Activated CD4-positive, CD25-positive, alpha-beta regulatory T cell treated with anti-CD3 and anti-CD28 coated beads, Interleukin-2, amount 50 U/mL, for 72 hours (primary cell): Measurements from ENCODE around the gene PAFAH2.

Source experiments
- DNase-seq: peaks from one replicate; pipeline ENCODE4 v3.0.0; 2021

Gene PAFAH2

DNA sequence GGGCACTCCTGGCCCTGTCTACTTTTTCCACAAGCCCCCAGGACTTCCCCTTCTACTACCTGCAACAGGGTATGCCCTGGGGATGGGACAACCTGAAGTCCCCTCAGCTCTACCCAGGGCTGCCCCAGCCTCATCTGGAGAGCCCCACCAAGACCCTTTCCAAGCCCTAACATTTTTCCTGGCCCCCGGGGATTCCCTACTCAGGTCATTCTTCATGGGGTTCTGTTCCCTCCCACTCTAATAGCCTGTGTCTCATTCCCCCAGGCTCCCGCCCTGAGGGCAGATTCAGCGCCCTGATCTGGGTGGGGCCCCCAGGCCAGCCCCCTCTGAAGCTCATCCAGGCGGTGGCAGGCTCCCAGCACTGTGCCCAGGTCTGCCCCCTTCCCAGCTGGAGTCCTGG, 33.3 kb upstream of the PAFAH2 start:
- DNase-seq: no peak

DNA sequence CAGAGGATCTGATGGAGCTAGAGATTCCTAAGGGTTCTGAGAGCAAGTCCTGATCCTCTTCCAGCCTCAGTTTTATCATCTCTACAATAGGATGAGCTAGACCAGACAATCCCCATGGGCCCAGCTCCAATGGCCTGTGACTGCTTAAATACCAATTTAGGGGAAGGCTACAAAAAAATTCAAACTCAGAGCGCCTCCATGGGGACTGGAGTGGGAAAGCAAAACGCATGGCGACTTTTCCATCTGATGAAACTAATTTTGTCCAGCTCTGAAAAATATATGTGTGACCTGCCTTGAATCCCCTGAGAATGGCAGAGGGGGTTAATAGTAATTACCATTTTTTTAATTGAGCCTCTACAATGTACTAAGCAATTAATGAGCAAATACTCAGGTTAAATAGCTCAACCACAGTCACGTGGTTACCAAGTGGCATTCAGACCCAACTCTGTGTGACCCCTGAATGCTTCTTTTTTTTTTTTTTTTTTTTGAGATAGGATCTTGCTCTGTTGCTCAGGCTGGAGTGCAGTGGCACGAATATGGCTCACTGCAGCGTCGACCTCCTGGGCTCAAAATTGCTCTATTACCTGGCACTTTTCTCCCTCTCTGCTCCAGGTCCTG, 32.1 kb upstream of the PAFAH2 start:
- no peak for DNase-seq

DNA sequence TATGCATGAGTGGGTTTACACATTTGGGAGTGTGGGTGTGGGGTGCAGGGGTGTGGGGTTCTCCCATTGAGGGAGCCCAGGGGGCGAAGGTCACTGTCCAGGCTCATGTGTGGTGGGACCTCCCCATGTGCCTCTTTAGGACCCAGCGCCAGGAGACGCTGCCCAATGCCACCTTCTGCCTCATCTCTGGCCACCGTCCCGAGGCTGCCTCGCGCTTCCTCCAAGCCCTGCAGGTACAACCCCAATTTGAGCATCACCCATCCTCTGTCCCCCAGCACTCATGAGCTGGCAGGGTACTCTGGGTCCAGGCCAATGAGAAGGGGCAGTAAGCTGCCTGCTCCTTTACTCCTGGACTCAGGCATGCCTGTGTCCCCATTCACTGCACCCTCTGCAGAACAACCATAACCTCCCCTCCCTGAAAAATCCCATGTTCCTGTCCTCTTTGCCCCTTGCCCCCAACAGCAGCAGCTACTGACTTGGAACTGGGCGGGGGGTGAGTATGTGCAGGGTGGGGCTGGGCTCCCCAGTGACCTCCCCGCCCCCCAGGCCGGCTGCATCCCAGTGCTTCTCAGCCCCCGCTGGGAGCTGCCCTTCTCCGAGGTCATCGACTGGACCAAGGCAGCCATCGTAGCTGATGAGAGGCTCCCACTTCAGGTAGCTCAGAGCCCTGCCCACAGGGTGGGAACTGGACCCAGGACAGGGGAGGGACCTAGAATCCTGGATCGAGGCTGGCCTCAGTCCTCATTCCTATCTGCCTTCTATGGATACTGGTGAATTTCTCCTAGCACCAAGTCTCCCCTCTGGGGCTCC, 31.4 kb upstream of the PAFAH2 start:
- no peak for DNase-seq

DNA sequence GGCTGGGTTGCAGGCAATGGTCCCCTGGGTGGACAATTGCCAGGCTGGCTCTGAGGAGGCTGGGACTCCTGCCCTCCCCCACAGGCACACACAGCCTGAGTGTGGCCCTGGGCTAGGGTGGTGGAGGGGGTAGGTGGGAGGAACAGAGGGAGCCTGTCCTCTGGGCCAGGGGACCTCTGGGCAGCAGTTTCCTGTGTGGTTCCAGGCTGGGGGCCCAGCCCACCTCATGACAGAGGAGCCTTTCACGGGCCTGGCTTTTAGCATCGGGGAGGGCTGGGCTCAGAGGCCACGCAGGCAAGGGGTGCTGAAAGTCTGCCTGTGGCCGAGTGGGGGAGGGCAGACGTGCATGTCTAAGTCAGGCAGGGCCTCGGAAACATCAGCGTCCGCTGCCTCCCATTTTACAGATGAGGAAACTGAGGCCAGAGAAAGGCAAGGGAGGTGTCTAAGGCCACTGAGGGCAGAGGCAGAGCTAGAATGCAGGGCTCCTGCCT, 30.7 kb upstream of the PAFAH2 start:
- DNase-seq: no peak

DNA sequence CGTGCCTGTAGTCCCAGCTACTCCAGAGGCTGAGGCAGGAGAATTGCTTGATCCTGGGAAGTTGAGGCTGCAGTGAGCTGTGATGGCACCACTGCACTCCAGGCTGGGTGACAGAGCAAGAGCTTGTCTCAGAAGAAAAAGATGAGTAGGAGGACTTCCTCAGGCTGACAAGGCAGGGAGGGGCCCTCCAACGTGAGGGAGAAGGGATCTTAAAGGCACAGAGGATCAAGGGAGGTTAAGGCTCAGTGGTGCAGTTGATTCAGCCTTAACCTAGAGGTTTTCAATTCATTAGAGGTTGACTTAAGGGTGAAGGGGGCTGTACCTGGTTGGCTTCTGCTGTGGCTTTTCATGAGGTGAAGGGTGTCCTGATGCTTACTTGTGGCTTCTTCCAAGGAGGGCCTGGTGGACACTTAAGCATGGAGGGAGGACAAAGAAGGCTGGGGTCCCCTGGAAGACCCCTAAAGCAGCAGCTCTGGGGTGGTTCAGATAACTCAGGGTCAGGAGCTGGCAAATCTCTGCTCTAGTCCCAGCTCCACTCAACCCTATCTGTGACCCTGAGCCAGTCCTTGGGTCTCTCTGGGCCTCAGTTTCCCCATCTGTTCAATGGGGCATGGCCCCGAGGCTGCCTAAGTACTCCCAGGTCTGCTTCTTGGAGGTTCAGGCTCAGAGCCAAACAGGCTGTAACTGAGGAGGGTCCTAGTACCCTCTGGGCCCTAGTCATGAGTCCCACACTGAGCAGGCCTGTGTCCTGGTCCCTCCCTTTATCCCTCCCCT, 30.0 kb upstream of the PAFAH2 start:
- DNase-seq: no peak

DNA sequence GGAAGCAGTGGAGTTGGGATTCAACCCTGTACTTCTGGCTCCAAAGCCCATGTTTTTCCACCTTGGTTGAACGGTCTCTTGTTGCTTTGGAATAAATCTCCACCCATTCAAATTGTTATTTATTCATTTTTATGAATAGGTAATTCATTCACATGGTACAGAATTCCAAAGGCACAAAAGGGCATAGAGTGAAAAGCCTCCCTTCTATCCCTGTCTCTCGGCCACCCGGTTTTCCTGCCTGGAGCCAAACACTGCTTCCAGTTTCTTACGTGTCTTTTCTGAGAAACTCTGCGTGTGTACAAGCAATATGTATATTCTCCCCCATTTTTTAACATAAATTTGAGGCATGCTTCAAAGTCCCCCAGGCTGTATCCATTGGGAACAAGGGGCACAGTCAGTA, 27.7 kb upstream of the PAFAH2 start:
- no peak for DNase-seq

DNA sequence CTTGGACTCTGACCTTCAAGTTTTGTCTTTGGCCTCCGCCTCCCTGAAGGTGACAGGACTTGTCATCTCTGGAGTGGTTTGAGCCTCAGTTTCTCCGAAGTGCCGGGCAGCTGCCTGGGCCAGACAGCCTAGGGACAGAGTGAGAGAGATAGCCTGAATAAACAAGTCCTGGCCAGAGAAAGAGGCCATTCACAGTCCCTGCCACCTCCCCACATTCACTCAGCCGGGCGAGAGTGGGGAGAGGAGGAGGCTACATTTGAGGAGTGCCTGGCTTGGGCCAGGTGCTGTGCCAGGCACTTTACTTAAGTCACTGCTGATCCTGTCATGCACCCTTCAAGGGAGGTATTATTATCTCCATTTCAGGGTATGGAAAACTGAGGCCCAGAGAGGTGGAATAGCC, 27.2 kb upstream of the PAFAH2 start:
- DNase-seq: no peak

DNA sequence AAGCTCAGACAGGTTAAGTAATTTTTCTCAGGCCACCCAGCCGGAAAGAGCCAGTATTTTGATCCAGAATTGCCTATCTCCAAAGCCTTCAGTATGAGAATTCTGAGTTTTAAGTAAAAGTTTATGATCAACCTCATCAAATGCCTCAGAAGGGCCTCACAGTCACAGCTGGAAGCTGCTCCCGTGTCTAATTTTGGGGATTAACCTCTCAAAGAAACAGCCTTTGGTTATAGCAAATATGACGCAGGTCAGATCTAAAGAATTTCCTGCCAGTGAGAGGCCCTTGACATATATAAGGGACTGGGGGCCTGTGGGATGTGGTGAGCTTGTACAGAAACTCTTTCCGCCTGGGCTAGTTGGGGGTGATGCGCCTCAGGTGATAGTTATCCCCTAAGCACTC, 26.0 kb upstream of the PAFAH2 start:
- DNase-seq: no peak

DNA sequence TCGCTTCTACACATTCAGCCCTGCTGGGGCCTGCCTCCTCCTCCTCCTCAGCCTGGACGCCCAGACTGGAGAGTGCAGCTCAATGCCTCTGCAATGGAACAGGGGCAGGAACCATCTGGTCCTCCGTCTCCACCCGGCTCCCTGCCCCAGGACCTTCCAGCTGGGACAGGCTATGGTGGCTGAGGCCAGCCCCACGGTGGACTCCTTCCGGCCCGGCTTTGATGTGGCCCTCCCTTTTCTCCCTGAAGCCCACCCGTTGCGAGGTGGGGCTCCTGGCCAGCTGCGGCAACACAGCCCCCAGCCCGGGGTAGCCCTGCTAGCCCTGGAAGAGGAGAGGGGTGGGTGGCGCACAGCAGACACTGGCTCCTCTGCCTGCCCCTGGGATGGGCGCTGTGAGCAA, 25.1 kb upstream of the PAFAH2 start:
- DNase-seq: no peak

DNA sequence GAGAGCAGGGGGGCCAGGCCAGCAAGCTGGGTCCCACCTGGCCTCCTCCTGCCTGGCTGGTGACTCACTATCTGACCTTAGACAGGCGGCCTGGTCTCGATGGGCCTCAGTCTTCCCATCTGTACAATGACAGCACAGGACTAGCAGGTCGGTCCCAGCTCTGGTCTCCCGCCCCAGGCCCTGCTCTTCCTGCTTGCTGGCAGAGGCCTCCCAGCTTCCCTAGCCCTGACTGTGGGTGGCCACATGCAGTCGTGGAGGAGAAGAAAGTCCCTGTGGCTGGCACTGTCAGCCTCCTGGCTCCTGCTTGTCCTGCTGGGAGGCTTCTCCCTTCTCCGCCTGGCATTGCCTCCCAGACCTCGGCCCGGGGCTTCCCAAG, 24.5 kb upstream of the PAFAH2 start:
- DNase-seq: no peak

DNA sequence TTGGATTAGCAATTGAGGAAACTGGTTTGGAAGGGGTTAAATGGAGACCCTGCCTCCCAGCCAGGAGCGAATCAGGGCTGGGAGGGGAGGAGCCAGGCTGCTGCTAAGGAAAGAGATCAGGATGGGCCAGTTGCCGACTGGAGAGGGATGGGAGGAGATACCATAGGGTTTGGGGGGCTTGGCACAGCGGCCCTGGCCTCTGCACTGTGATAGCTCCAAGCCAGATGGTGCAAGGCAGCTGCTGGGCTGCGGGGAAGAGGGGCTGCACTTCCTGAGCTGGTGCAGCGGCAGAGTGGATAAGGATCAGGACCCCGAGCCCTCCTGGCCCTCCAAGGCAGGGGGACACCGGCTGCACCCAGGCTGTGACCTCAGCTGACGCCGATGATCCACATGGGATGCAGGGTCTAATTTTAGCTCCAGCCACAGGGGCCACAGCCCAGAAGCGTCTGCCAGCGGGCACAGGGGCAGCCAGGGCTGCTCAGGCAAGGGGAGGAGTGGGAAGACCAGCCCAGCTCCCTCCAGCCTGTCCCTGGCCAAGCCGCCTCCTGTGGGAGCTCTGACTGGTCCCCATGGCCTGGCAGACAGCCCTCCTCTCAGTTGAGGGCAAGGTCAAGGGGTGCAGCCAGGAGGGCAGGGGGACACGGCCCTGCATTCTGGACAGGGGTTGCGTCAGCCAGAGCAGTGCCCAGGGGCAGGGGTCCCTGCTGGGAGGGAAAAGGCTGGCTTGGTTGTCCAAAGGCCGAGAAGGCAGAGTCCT, 24.0 kb upstream of the PAFAH2 start, which contains the start of gene EXTL1:
Gene EXTL1, plus strand, starts transcription at position 129 of the 757 bp plus-strand sequence. CDS start 872 bp downstream, outside the sequence.
- DNase-seq: no peak

DNA sequence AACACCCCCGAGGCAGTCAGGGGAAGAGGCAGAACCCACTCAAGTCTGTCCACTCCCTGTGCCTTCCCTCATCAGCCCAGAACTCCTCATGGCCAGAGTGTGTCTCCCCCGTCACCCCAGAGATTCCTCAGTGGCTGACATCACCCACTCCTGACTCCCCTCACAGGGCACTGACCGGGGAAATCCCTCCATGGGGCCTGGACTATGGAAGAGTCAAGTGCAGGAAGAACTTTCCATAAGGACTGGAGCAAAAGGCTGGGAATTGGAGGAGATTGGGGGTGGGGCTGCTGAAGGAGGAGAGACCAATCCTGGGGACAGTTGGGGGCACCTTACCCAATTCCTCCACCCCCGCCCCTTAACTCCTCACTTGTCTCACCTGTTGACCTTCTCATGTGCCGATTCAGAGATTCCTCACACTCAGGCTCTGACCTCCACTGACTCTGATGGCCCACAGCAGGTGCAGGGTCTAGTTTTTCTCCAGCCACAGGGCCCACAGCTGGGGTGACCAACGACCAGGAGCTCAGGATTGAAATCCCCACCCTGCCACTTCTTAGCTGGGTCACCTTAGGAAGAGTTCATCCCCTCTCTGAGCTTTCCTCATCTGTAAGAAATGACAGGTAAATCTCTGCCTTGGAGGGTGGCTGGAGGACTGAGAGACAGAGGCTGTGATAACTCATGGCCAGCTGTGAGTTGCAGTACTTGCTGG, 23.2 kb upstream of the PAFAH2 start:
- no peak for DNase-seq

DNA sequence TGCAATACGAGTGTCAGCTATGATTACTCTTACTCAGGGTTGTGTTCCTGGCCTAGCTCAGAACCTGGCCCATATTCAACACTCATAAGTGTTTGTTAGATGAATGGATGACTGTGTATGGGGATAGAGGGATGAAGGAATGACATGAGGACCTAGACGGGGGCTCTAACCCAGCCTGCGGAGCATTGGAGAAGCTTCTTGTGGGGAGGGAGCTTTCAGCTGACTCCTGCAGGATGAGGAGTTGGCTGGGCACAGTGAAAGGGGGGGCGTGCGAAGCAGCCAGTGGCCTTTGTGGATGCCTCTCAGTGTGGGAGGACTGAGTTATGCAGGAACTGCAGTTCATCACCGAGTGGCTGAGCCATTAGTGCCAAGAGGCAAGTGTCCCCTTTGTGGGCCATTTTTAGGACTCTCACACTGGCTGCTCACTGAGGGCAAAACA, 22.5 kb upstream of the PAFAH2 start:
- no peak for DNase-seq

DNA sequence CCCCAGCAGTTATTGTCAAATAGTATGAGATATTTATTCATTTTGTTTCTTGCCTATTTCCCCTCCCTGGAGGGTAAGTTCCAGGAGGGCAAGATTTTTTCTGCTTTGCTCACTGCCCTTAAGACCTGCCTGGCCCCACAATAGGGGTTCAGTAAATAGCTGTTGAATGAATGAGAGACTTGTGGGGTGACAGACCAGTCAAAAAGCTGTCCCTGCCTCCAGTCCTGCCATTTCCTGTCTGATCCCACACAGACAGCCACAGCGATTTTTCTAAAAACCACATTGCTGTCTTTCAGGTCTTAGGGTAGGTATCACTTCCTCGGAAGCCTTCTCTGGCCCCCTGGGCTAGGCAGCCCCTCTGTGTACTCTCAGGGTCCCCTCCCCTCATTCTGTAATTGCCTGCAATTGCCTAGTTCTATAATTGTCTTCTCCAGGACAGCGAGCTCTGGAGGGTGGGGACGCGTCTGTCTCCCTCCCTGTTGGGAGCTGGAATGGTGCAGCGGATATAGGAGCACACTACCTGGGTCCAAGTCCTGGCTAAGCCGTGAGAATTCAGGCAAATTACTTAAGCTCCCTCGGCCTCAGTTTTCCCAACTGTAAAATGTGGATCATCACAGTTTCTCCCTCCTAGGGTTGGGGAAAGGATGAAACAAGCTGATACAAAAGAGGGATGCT, 21.9 kb upstream of the PAFAH2 start:
- no peak for DNase-seq

DNA sequence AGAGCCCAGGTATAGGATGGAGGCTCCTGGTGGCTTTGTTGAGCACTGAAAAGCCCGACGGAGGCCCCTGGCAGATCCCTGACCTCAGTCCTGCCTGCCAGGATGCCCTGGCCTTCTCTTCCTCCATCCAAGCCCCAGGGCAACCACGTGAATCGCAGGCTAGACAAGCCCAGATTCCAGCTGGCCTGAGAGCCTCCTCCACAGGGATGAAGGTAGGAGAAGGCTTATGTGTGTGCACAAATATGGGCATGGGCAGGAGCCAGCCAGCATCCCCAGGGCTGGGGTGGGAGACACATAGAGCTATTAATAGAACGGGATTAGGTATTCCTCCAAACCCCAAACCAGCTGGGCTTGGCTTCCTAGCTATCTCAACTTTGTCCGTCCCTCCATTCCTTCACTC, 19.7 kb upstream of the PAFAH2 start:
- no peak for DNase-seq

DNA sequence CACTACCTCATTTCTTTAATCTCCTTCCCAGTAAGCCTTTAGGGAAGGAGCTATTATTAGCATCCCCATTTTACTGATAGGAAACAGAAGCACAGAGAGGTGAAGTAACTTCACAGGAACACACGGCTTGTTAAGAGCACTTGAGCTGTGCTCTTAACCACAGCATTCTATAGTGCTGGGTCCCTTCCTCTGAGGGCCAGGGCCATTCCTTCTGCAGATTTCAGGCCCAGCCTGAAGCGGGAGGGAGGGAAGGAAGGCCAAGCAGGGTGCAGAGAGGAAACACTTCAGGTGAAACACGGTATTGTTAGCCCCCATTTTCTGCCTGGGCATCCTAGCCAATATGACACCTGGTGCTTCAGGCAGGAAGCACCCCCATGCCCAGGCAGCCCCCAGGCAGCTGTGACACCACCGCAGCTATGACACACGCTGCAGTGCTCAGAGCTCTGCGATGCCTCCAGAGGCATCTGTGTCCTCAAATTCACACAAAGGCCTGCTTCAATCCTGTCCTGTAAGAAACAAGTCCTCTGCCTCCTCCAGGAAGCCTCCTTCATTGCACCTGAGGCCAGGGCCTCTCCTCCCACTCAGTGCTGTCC, 19.2 kb upstream of the PAFAH2 start:
- DNase-seq: no peak

DNA sequence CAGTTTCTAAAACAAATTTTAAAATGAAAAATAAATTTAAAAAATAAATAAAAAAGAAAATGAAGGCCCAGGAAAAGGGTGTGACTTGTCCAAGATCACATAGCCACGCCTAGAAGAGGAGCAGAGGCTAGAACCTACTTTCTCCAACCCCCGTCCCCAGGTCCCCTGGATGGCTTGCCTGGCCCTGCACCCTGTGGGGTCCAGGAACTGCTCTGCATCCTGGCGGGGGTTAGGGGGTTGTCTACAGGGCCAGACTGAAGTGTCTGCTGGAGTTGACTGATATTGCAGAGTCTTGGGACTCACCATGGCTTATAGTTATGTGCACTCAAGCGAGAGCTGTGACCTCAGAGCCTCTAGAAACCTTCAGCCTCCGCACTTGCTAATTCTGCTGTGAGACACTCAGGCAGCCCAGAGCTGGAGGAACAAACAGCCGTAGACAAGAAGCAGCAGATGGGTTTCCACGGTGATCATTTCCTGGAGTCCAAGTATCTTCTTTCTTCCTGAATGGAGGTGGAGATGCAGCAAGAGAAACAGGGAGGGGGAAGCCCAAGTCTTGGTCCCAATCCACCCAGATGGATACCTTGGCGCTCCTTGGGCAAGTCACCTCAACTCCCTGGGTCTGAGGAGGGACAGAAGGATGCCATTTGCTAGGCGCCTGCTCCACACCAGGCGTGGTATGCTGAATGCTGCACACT, 18.5 kb upstream of the PAFAH2 start:
- no peak for DNase-seq

DNA sequence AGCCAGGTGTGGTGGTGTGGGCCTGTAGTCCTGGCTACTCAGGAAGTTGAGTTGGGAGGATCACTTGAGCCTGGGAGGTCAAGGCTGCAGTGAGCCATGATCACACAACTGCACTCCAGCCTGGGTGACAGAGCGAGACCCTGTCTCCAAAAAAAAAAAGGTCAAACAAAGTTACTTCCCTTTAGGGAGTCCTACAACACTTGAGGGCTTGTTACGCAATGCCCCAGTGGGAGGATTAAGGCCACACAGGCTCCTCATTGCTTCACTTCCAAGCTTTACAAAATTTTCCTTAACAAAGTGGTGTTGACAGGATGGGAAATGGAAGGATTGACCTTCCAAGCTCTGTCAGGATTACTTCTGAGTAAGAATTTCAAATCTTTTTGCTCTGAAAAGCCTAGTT, 17.5 kb upstream of the PAFAH2 start:
- no peak for DNase-seq

DNA sequence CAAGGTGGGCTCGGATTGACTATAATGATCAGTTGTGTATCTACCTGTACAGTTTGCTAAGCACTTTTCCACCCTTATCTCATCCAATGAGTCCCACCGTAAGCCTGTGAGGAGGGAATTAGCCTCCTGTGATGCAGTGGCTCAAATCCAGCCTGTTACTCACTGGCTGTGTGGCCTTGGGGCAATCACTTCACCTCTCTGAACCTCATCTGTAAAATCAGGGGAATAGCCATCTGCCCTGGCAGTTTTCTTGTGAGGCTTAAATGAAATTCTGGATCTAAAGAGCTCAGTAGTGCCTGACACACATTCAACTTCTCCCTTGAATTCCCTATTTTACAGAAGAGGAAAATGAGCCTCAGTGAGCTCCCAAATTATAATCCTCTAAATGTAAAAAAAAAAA, 16.3 kb upstream of the PAFAH2 start:
- no peak for DNase-seq

DNA sequence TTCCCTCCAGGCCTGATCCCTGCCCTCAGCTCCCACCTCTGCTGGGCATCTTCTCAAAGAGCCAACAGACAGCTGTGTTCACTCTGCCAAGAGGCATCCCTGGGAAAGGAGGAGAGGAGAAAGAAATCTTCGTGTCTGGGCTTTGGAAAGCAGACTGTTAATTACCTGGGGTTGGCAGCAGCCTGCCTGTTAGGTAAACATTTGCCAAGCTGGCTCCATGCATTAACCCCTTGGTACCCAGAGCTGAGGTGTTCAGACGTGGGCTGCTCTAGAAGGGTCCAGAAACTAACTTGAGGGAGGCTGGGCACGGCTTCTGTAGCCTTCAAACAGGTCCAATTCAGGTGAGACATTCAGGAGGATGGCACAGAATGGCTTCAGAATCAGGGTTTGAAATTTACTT, 15.0 kb upstream of the PAFAH2 start:
- DNase-seq: no peak

DNA sequence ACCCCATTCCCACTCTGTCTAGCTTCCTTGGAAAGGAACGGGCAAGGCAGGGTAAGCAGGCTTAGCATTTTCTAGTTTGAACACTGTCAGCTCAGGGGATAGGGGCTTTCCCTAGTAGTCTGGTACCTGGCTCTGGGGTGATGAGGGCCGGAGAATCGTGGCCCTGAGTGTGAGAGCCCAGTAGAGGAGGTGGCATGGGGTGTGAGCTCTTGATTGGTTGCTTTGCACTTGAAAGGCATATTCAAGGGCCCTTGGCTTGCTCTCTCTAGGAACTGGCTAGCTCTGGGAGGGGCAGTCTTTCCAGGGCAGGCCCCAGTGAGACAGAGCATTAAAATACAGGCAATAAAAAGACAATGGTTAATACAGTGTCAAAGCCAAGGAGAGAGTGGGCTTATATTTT, 13.0 kb upstream of the PAFAH2 start:
- DNase-seq: no peak
